KOPT-K1 (cell line): ENCODE measurements around the gene RPS15A.
"Not testable (repeated sequence)": the region's sequence is repeated elsewhere in the genome, so short reads cannot be mapped to it uniquely, and the experiment has no call there.

Source experiments
- H3K27ac ChIP-seq: fragments of 200-600 bp; sonication (generic); 2 replicates; pipeline ENCODE4 v1.5.1; 2016; ENCODE audit warnings: antibody characterized with exemption, mild to moderate bottlenecking, low read depth, low read length; ENCODE audit not compliant: poor library complexity, severe bottlenecking
- H3K36me3 ChIP-seq: fragments of 200-600 bp; sonication (generic); 2 replicates; pipeline ENCODE4 v1.5.1; 2017; ENCODE audit warnings: antibody characterized with exemption, mild to moderate bottlenecking, low read length, moderate library complexity; ENCODE audit not compliant: insufficient read depth
- H3K9me3 ChIP-seq: fragments of 200-600 bp; sonication (generic); 2 replicates; pipeline ENCODE4 v1.5.1; 2017; ENCODE audit warnings: antibody characterized with exemption, low read length, mild to moderate bottlenecking; ENCODE audit not compliant: insufficient read depth, poor library complexity, severe bottlenecking

RPS15A gene

GRCh38 chr16:18782697-18783429 lies 7.3 kb downstream of the RPS15A start:
- H3K36me3 ChIP-seq, result peaks cover 60% of the 10 kb centered on the region
- no peaks in the 10 kb centered on the region for H3K9me3 ChIP-seq

GRCh38 chr16:18781232-18781631 lies 8.9 kb downstream of the RPS15A start:
- peaks cover 44% of the 10 kb centered on the region for H3K36me3 ChIP-seq
- not testable (repeated sequence) for H3K27ac ChIP-seq, H3K9me3 ChIP-seq

More at GRCh38 chr16:18782697-18783429, 7.3 kb downstream of the RPS15A start:
- H3K27ac ChIP-seq, result no peak overlapping the region

DNA sequence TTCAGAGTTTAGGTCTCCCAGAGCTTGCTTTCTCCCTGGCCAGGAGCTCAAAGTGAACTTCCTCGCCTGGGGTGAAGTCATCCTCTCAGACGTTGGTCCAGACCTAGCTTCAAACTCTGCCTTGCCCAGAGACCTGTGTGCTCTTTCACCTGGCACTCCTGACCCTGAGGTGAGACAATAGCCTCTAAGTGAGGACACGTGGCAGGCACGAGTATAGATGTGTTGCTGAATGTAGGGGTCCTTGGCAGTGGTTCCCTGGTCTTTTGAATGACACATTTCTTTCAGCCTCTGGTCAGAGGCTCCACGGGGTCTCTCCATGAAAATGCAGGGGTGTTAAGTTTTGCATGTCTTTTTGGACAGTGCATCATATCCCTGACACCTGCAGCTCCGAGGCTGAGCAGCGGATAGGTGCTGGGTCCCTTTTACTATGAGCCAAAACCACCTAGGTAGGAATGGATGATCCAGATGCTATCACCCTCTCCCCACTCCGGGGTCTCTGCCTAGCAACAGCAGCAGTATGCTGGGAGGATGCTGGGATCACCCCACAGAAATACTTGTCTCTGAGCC lies 9.6 kb downstream of the RPS15A start:
- H3K27ac ChIP-seq, H3K9me3 ChIP-seq: not testable (repeated sequence)
- H3K36me3 ChIP-seq, result peaks cover 37% of the 10 kb centered on the region

GRCh38 chr16:18777664-18778063 lies 12.5 kb downstream of the RPS15A start:
- H3K27ac ChIP-seq, H3K36me3 ChIP-seq, H3K9me3 ChIP-seq: not testable (repeated sequence)

DNA sequence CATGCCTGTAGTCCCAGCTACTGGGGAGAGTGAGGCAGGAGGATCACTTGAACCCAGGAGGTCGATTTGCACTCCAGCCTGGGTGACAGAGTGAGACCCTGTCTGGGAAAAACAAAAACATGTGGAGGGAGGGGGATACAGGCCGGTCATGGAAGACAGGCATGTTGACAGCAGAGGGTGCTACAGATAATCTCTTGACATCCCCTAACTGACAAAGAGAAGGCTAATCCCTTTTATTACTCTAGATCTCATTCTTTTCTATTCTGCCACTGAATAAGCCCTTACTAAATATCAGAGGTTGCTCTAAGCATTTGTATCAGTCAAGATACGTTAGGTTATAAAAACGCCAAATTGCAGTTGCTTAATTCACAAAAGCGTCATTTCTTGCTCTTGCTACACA lies 13.8 kb downstream of the RPS15A start:
- not testable (repeated sequence) for H3K36me3 ChIP-seq, H3K27ac ChIP-seq, H3K9me3 ChIP-seq

DNA sequence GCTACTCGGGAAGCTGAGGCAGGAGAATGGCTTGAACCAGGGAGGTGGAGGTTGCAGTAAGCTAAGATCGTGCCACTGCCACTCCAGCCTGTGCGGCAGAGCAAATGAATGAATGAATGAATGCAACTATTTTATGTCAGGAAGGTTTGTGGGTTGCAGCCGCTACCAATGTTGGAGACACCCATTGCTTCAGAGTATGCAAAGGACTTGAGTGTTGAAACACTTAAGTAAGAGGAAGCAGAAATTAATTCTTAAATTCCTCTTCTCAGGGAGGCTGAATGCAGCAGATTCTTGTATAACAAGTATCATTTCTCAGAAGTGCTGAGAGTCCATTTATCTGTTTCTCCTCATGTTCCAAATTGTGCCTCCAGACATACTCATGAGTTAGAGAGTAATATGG lies 15.5 kb downstream of the RPS15A start:
- H3K36me3 ChIP-seq, result not testable (repeated sequence)

GRCh38 chr16:18772171-18772570 lies 18.0 kb downstream of the RPS15A start:
- not testable (repeated sequence) for H3K36me3 ChIP-seq, H3K9me3 ChIP-seq, H3K27ac ChIP-seq

More for the DNA sequence above, 15.5 kb downstream of the RPS15A start:
- H3K9me3 ChIP-seq, H3K27ac ChIP-seq: not testable (repeated sequence)

GRCh38 chr16:18770336-18770962 lies 19.7 kb downstream of the RPS15A start:
- not testable (repeated sequence) for H3K9me3 ChIP-seq, H3K27ac ChIP-seq, H3K36me3 ChIP-seq

DNA sequence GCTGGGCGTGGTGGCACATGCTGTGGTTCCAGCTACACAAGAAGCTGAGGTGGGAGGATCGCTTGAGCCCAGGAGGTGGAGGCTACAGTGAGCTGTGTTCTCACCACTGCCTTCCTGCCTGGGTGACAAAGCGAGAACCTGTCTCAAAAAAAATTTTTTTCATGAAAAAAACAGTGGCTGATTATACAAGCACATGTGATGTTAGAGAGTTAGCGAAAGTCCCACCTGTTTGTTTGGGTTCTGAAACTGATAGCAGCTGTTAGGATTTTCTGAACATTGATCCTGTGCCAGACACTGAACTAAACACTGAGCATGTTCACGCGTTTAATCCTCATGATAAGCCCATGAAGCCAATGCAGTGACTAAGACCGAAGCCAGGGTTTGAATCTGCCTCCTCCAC lies 22.9 kb downstream of the RPS15A start:
- not testable (repeated sequence) for H3K36me3 ChIP-seq, H3K27ac ChIP-seq, H3K9me3 ChIP-seq

GRCh38 chr16:18762713-18763112 lies 27.4 kb downstream of the RPS15A start:
- not testable (repeated sequence) for H3K9me3 ChIP-seq, H3K36me3 ChIP-seq, H3K27ac ChIP-seq

- H3K9me3 ChIP-seq, H3K36me3 ChIP-seq, H3K27ac ChIP-seq: not testable (repeated sequence)
Observed at GRCh38 chr16:18759598-18760520, 30.3 kb downstream of the RPS15A start.

- not testable (repeated sequence) for H3K27ac ChIP-seq, H3K9me3 ChIP-seq, H3K36me3 ChIP-seq
Observed at GRCh38 chr16:18757960-18758660, 32.0 kb downstream of the RPS15A start.

- not testable (repeated sequence) for H3K36me3 ChIP-seq, H3K9me3 ChIP-seq, H3K27ac ChIP-seq
Observed at GRCh38 chr16:18756639-18757038, 33.5 kb downstream of the RPS15A start.

- not testable (repeated sequence) for H3K36me3 ChIP-seq, H3K27ac ChIP-seq, H3K9me3 ChIP-seq
Observed at GRCh38 chr16:18742870-18743269, 47.3 kb downstream of the RPS15A start.

DNA sequence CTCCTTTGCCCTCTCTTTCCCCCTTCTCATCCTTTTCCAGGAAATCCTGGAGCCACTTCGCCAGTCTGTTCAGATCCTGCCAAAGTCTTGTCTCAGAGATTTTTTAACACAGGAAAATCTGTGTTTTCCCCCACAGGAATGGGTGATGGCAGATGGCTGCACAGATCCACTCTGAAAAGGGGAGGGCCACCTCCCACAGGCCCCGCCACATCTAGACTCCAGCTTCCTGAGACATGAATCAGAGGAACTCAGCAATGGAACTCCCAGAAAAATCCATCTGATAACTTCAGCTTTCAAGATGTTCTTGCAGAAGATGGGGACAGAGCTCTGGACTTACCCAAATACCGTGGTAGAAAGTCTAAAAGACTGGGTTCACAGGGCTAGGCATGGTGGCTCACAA lies 50.1 kb downstream of the RPS15A start:
- not testable (repeated sequence) for H3K9me3 ChIP-seq

More for the DNA sequence above, 50.1 kb downstream of the RPS15A start:
- H3K27ac ChIP-seq, H3K36me3 ChIP-seq: not testable (repeated sequence)
